Pancreas (tissue), 10 donors: ENCODE data around the gene EPHA5. TPM values are rescaled to one million over a fixed set of nuclear protein-coding genes. Genes with fewer than 3 reads are reported as not detected.

Source experiments
- ATAC-seq, 4 donors: fragments of 200-7000 bp; cut with Tn5 transposase; one replicate each; pipeline versions ENCODE4 v1.8.0 to v1.9.1; 2020; ENCODE audit warnings: mild to moderate bottlenecking in 4 of 4, moderate library complexity in 4 of 4
- DNase-seq, 6 donors: peaks; one replicate each; pipeline ENCODE4 v3.0.0-alpha.2; 2020
- FAIRE-seq: peaks from 2 replicates; lab custom pipeline; 2012; peaks lifted over from hg19 to GRCh38; lab: Jason Lieb, UNC
- H3K27ac ChIP-seq, 4 donors: fragments of 200-600 bp; sonication (generic); 1 replicate in 3 of 4; 2 replicates in 1 of 4; pipeline versions ENCODE4 v1.5.0 to v1.8.0; 2020
- H3K27me3 ChIP-seq, 4 donors: fragments of 200-600 bp; one replicate each; pipeline ENCODE4 v1.8.0; 2021
- H3K36me3 ChIP-seq, 3 donors: fragments of 200-600 bp; sonication (generic) in 1 of 3; one replicate each; pipeline versions ENCODE4 v1.5.0 to v1.8.0; 2020 to 2021
- H3K4me1 ChIP-seq, 3 donors: fragments of 200-600 bp; one replicate each; pipeline ENCODE4 v1.8.0; 2021
- H3K4me3 ChIP-seq, 4 donors: fragments of 200-600 bp; sonication (generic) in 2 of 4; one replicate each; pipeline versions ENCODE4 v1.5.0 to v1.8.0; 2020 to 2021
- H3K9me3 ChIP-seq, 4 donors: fragments of 200-600 bp; one replicate each; pipeline ENCODE4 v1.8.0; 2021
- WGBS, 2 donors: extraction: QIAGEN DNeasy Blood & Tissue Kit; methylation state at CpG; one replicate each; pipeline ENCODE4 v1.1.7; 2013; 5-methylcytosine and 5-hydroxymethylcytosine counted together
- intact Hi-C, 3 donors: fragments of 100-400 bp; cut with DNase I; formaldehyde crosslinking; loops; one replicate each; pipeline versions ENCODE4 v1.11.1 to v1.14.2; 2022
- polyA plus RNA-seq, 2 donors: library from polyadenylated mRNA; stranded (reverse); fragments of 200-250 nt; gene quantifications; one replicate each; pipeline ENCODE4 v1.2.3, GENCODE V29; 2013
- total RNA-seq, 6 donors: library from RNA; stranded (reverse); fragmentation: NEBNext Ultra II Directional in 4 of 6; extraction: Animal tissue kit (Norgen Biotek cat#: 25700) in 4 of 6; gene quantifications; one replicate each; pipeline versions ENCODE4 v1.2.1 to v1.2.4, GENCODE V29; 2021 to 2023
- TF ChIP-seq, protein P1 (sequence below), 4 donors: fragments of 200-600 bp; sonication (generic) in 3 of 4; IDR thresholded peaks; one replicate each; pipeline versions ENCODE4 v1.5.0 to v1.8.0; 2021; ENCODE audit warnings: antibody characterized with exemption in 4 of 4
- donor health status: healthy with polysubstance abuse.
- donor health status: DM: no; HTN: no; CAD: no; lungs with moderate emphysema.
- donor health status: DM: no; HTN: no; CAD: no.
- donor health status: control.
- donor health status: control.
- donor health status: Bipolar disorder and iron deficiency.
- donor health status: DM: yes; HTN: yes; CAD: no.
- donor health status: DM: no; HTN: no; CAD: no.
- donor health status: DM: no; HTN: no; CAD: no.
- donor health status: DM: yes; HTN: yes; CAD: no.

EPHA5 gene
- total and polyA plus RNA-seq, 8 donors = under 0.01 to 0.12 TPM; not detected in 6

DNA sequence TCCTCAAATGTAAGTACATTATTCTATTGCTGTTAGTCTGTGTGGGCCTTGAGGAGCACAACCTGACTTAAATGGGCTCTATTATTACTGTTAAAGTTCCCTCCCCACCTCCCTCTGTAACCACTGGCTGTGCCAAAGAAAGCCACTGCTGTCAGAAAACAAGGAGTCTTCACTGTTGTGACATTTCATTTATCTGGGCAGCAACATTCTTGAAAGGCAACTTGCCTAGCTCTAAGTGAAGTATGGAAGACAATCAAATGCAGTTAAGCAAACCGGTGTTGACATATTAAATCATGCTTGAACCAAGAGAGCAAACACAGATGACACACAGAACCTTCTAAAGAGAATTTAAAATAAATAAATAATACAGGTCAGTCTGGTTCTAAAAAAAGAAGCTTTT lies 81.0 kb downstream of the EPHA5 start:
- ATAC-seq (peak in 2 of 4 donors; percentile 44 to 56), DNase-seq (no peak), FAIRE-seq (no peak)
- TF ChIP-seq, protein P1, sequence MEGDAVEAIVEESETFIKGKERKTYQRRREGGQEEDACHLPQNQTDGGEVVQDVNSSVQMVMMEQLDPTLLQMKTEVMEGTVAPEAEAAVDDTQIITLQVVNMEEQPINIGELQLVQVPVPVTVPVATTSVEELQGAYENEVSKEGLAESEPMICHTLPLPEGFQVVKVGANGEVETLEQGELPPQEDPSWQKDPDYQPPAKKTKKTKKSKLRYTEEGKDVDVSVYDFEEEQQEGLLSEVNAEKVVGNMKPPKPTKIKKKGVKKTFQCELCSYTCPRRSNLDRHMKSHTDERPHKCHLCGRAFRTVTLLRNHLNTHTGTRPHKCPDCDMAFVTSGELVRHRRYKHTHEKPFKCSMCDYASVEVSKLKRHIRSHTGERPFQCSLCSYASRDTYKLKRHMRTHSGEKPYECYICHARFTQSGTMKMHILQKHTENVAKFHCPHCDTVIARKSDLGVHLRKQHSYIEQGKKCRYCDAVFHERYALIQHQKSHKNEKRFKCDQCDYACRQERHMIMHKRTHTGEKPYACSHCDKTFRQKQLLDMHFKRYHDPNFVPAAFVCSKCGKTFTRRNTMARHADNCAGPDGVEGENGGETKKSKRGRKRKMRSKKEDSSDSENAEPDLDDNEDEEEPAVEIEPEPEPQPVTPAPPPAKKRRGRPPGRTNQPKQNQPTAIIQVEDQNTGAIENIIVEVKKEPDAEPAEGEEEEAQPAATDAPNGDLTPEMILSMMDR (IDR thresholded peaks at IDR 0.05) = no peak
- Histone ChIP-seq H3K36me3 (no peaks in the 10 kb centered on the region), H3K9me3 (no peaks in the 10 kb centered on the region), H3K4me1 (no peaks in the 10 kb centered on the region), H3K27ac (no peak overlapping the region), H3K4me3 (no peak overlapping the region), H3K27me3 (no peaks in the 10 kb centered on the region)
- WGBS, 2 donors = 44 to 46% methylated on average over 1 of the region's 1 CpG
- intact Hi-C loops = no loop called here

DNA sequence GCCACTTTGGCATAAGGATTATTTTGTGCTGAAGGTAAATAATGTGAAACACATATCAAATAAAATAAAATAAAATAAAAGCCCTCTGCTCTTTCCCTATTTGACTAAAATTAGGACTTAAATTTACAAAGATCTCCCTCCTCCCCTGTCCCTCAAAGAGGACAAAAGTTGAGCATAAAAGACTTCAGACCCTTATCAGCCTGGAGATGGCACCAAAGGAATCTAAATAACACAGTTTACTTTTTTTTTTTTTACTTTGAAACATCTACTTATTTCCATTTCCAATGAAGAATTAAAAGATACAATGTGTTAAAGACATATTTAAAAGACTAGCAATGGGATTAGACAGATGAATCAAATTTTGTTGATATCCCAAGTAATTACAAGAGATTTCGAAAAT lies 89.7 kb downstream of the EPHA5 start:
- H3K27ac ChIP-seq = no peak overlapping the region
- H3K4me3 ChIP-seq = no peak overlapping the region
- TF ChIP-seq, protein P1 (IDR thresholded peaks at IDR 0.05) = no peak
- WGBS, 2 donors = 67 to 88% methylated on average over 1 of the region's 1 CpG
- no peak for FAIRE-seq
- intact Hi-C loops = no loop called here
- peaks cover 0 to 6% (median 2%) of the 10 kb centered on the region in 4 donors for H3K27me3 ChIP-seq
- no peaks in the 10 kb centered on the region for H3K36me3 ChIP-seq
- H3K4me1 ChIP-seq = no peaks in the 10 kb centered on the region
- no peak for DNase-seq
- no peaks in the 10 kb centered on the region for H3K9me3 ChIP-seq
- ATAC-seq = no peak

DNA sequence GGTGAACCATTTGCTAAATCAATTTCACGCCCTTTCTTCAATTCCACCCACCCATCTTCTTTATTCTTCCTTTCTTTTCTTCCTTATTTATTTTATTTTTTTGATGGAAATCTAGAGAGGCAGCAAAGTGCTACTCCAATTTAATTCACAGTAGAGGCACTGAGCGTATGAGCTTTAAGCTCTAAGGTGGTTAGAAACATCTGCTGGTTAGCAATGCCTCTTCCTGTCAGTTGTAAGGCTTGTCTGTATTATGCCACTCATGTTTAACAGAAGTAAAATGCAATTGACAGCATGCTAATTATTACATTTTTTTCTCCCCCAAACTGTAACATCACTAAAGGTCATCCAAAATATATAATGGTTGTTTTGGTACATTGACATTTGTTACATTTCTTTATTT lies 103.8 kb downstream of the EPHA5 start:
- DNase-seq (no peak), ATAC-seq (no peak), FAIRE-seq (no peak)
- TF ChIP-seq, protein P1 (IDR thresholded peaks at IDR 0.05) = no peak
- H3K4me3 ChIP-seq = no peak overlapping the region
- WGBS, 2 donors = 91 to 97% methylated on average over 2 of the region's 2 CpGs
- H3K27ac ChIP-seq = no peak overlapping the region
- no peaks in the 10 kb centered on the region for H3K9me3 ChIP-seq
- H3K27me3 ChIP-seq = no peaks in the 10 kb centered on the region
- no peaks in the 10 kb centered on the region for H3K36me3 ChIP-seq
- H3K4me1 ChIP-seq = no peaks in the 10 kb centered on the region
- intact Hi-C loops = no loop called here

DNA sequence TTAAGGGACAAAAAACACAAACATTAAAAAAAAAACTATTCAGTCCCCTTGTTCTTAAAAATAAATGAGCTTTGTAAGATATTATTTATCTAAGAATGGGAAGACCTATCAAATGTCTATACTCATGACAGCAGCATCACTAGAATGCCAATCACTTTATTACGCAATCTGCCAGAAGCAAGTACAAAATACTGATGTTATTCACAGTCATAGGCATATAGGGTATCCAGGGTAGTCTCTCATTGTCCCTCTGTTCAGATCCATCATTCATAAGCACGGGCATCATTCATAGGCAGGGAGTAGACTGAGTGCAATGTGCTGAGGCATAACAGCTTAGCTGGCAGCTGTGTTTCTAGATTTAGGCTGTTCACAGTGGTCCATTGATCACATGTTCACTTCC lies 109.1 kb downstream of the EPHA5 start:
- no peak overlapping the region for H3K4me3 ChIP-seq
- ATAC-seq (no peak), FAIRE-seq (no peak), DNase-seq (no peak)
- H3K36me3 ChIP-seq = no peaks in the 10 kb centered on the region
- H3K27me3 ChIP-seq = no peaks in the 10 kb centered on the region
- intact Hi-C loops = no loop called here
- TF ChIP-seq, protein P1 (IDR thresholded peaks at IDR 0.05) = no peak
- no peaks in the 10 kb centered on the region for H3K9me3 ChIP-seq
- WGBS, 2 donors = 34 to 53% methylated on average over 2 of the region's 2 CpGs
- no peak overlapping the region for H3K27ac ChIP-seq
- no peaks in the 10 kb centered on the region for H3K4me1 ChIP-seq

DNA sequence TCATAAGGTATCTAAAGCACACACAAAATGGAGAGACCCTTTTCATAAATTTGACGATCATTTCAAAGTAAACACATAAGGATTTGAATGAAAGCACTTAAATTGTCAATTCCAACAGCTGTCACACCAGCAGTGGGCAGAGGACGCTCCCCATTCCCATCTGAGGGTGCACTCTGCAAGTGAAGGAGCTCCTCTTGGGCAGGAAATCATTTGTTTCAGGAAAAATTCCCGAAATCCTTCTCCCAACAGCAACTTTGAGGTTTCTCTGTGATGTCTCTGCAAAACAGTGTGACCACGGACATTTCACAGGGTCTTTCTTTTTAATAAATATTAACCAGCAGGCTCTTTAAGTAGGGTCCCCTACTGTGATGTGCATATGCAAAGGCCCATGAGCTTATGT lies 111.0 kb downstream of the EPHA5 start:
- Histone ChIP-seq H3K4me3 (no peak overlapping the region), H3K36me3 (no peaks in the 10 kb centered on the region), H3K4me1 (no peaks in the 10 kb centered on the region), H3K9me3 (no peaks in the 10 kb centered on the region), H3K27ac (no peak overlapping the region), H3K27me3 (no peaks in the 10 kb centered on the region)
- FAIRE-seq = no peak
- ATAC-seq = no peak
- TF ChIP-seq, protein P1 (IDR thresholded peaks at IDR 0.05) = no peak
- 50 to 57% methylated on average over 4 of the region's 4 CpGs for WGBS, 2 donors
- intact Hi-C loops = no loop called here
- DNase-seq = no peak
